Hindlimb muscle (tissue), 1 donor: ENCODE data around the gene CDKN1A. TPM values are rescaled to one million over a fixed set of nuclear protein-coding genes. Genes with fewer than 3 reads are reported as not detected.
A peak's percentile ranks its signal among the peaks of the same experiment; 100 is the strongest.
"Not testable (repeated sequence)": the region's sequence is repeated elsewhere in the genome, so short reads cannot be mapped to it uniquely, and the experiment has no call there.

Source experiments
- DNase-seq: peaks from one replicate; pipeline ENCODE4 v3.0.0-alpha.2; 2013
- polyA plus RNA-seq: library from polyadenylated mRNA; unstranded; fragments of 120-200 nt; gene quantifications from one replicate; pipeline ENCODE4 v1.2.1, GENCODE V29; 2013; ENCODE audit not compliant: insufficient read length

Gene CDKN1A
- polyA plus RNA-seq, 1 donor, result 233 TPM

DNA sequence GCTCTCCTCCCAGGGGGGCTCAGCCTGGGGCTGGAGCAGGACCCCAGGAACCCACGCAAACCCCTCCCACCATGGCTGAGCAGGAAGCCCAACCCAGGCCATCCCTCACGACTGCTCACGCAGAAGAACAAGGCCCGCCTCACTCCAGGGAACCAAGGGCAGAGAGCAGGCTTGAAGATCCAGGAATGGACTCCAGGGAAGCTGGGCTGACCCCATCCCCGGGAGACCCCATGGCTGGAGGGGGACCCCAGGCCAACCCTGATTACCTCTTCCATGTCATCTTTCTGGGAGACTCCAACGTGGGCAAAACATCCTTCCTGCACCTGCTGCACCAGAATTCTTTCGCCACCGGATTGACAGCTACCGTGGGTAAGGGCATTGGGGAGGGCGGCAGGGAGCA, 43.9 kb downstream of the CDKN1A start:
- no peak for DNase-seq

DNA sequence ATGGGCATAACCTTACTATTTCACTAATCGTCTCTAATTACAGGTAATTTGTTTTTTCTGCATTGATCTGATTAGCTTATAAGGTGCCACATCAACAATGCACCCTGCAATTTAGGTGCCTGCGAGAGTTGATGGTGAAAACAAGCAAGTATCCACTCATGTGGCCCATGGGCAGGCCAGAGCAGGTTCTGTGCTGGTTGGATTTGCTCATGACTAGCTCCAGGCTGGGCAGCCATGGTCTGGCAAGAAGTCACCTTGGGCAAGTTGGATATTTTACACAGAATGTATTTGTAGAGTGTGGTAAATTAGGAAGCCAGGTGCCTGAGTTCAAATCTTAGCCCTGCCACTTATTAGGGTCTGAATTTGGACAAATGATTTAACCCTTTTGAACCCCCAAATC, 44.4 kb downstream of the CDKN1A start:
- no peak for DNase-seq

- not testable (repeated sequence) for DNase-seq
Measured at GRCh38 chr6:36723992-36724391, 45.5 kb downstream of the CDKN1A start.

- no peak for DNase-seq
Measured at GRCh38 chr6:36724514-36725390, 46.2 kb downstream of the CDKN1A start.

- no peak for DNase-seq
Measured at GRCh38 chr6:36725581-36725980, 47.1 kb downstream of the CDKN1A start.

GRCh38 chr6:36727505-36728021, 49.0 kb downstream of the CDKN1A start:
- no peak for DNase-seq

DNA sequence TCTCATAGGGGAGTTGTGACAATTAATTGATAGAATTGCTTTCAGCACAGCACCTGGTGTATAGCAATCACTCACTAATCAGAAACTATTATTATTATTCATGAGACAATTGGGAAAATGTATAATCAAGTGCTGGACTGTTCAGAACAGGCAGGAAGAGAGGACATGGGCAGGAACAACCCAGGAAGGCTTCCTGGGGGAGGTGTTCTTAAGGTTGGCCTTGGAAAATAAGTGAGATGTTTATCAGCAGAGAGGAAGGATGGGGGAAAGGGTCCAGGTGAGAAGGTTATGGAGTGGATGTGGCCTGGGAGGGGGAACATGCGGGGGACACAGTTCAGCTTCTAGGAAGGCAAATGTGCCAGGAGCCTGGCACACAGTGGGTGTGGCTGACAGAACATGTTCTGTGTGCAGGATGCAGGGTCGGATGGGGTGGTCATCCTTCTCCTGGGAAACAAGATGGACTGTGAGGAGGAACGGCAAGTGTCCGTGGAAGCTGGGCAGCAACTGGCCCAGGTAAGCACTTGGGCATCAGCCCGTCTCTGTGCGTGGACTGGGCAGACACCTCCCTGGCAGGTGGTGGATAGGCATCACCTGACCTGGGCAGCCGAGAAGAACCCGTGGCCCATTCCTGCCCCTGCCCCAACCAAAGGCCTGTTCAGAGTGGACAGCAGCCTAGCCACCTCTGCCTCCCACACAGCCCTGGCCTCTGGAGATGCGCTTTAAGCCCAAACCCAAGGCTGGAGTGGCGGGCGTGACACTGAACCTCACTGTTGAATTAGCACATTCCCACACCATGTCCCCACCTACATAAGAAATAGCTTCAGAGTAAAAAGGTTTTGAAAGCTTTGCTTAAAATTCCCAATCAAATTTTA, 50.0 kb downstream of the CDKN1A start:
- DNase-seq, result no peak

GRCh38 chr6:36729161-36729524, 50.6 kb downstream of the CDKN1A start:
- DNase-seq, result no peak

GRCh38 chr6:36730424-36731380, 52.2 kb downstream of the CDKN1A start:
- DNase-seq, result no peak

- DNase-seq, result no peak
Measured at GRCh38 chr6:36731622-36732310, 53.3 kb downstream of the CDKN1A start.

GRCh38 chr6:36733300-36733699, 54.8 kb downstream of the CDKN1A start:
- DNase-seq, result no peak

DNA sequence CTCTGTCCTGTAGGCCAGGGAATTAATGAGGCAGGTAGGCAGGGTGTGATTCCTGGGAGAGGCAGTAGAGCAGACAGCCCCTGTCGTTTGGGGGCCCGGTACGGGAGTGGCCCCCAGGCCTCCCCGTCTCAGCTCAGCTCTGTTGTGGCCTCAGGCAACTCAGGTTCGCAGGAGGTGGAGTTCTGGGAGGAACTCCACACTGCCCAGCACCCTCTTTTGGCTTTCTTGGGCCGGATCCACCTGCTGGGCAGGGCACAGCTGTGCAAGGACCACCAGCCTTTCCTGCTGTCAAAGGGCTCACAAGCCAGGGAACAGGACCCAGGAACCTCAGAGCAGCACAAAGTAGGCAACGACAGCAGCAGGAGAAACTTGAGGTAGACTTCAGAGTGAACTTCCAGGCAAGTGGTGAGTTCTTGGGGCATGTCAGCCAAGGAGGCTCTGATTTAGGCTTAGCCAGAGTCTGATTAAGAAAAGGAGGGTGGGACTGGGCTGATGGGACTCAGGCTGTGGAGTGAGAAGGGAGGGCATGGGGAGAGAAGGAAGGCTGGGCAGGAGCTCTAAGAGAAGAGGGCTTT, 56.1 kb downstream of the CDKN1A start:
- no peak for DNase-seq

GRCh38 chr6:36735110-36736071, 56.9 kb downstream of the CDKN1A start:
- DNase-seq, result peak; percentile 90

Other genes with a start within 250 kb of the CDKN1A start
- not detected for gene PXT1, start 235.9 kb upstream of the CDKN1A start, polyA plus RNA-seq
- gene KCTD20, start 235.7 kb upstream of the CDKN1A start, polyA plus RNA-seq, result 38.9 TPM
- gene STK38, start 131.2 kb upstream of the CDKN1A start, polyA plus RNA-seq, result 28.7 TPM
- gene SRSF3, start 84.4 kb upstream of the CDKN1A start, polyA plus RNA-seq, result 276 TPM
- 0.12 TPM for gene RAB44, start 19.1 kb downstream of the CDKN1A start, polyA plus RNA-seq
- 16.9 TPM for gene CPNE5, start 160.7 kb downstream of the CDKN1A start, polyA plus RNA-seq
- 28.8 TPM for gene PPIL1, start 196.1 kb downstream of the CDKN1A start, polyA plus RNA-seq
- 30.9 TPM for gene C6orf89, start 207.2 kb downstream of the CDKN1A start, polyA plus RNA-seq